8988T (cell line): ENCODE data around the gene DHX35.
"Not testable (repeated sequence)": the region's sequence is repeated elsewhere in the genome, so short reads cannot be mapped to it uniquely, and the experiment has no call there.

Source experiments
- DNase-seq: peaks from one replicate; pipeline ENCODE4 v3.0.0; 2011

The DHX35 gene

GRCh38 chr20:38941726-38942389 lies 20.3 kb upstream of the DHX35 start:
- no peak for DNase-seq

GRCh38 chr20:38945012-38945411 lies 17.1 kb upstream of the DHX35 start:
- no peak for DNase-seq

- no peak for DNase-seq
These were observed 15.3 kb upstream of the DHX35 start for GRCh38 chr20:38946836-38947235.

GRCh38 chr20:38947931-38948362 lies 14.2 kb upstream of the DHX35 start:
- DNase-seq, result no peak

- no peak for DNase-seq
These were observed 11.9 kb upstream of the DHX35 start for GRCh38 chr20:38950254-38950653.

- no peak for DNase-seq
These were observed 10.5 kb upstream of the DHX35 start for GRCh38 chr20:38951611-38952010.

GRCh38 chr20:38952153-38952552 lies 10.0 kb upstream of the DHX35 start:
- no peak for DNase-seq

GRCh38 chr20:38953630-38954340 lies 8.4 kb upstream of the DHX35 start:
- no peak for DNase-seq

- no peak for DNase-seq
These were observed 4.8 kb upstream of the DHX35 start for GRCh38 chr20:38957235-38957876.

GRCh38 chr20:38957915-38958485 lies 4.1 kb upstream of the DHX35 start:
- DNase-seq, result no peak

GRCh38 chr20:38960187-38960687 lies 1.9 kb upstream of the DHX35 start:
- DNase-seq, result not testable (repeated sequence)

GRCh38 chr20:38961530-38962043 lies 557 bp upstream of the DHX35 start:
- no peak for DNase-seq

GRCh38 chr20:38962928-38963401 lies 821 bp downstream of the DHX35 start:
- DNase-seq, result no peak

- DNase-seq, result no peak
These were observed 1.6 kb downstream of the DHX35 start for GRCh38 chr20:38963745-38964144.

- DNase-seq, result no peak
These were observed 3.1 kb downstream of the DHX35 start for GRCh38 chr20:38965264-38965663.

GRCh38 chr20:38968090-38968489 lies 5.9 kb downstream of the DHX35 start:
- no peak for DNase-seq

- DNase-seq, result no peak
These were observed 7.6 kb downstream of the DHX35 start for GRCh38 chr20:38969708-38970107.

GRCh38 chr20:38970302-38970701 lies 8.2 kb downstream of the DHX35 start:
- DNase-seq, result peak; percentile 21

GRCh38 chr20:38973107-38973506 lies 11.0 kb downstream of the DHX35 start:
- DNase-seq, result no peak

GRCh38 chr20:38973645-38974044 lies 11.5 kb downstream of the DHX35 start:
- DNase-seq, result no peak

GRCh38 chr20:38975539-38976120 lies 13.5 kb downstream of the DHX35 start:
- DNase-seq, result no peak

- DNase-seq, result no peak
These were observed 17.3 kb downstream of the DHX35 start for GRCh38 chr20:38979434-38979833.

- no peak for DNase-seq
These were observed 17.7 kb downstream of the DHX35 start for GRCh38 chr20:38979842-38980241.
